ENCODE measurements around the gene CDKN2AIPNL. TPM values are rescaled to one million over a fixed set of nuclear protein-coding genes. Genes with fewer than 3 reads are reported as not detected.

CDKN2AIPNL gene
- total and polyA plus RNA-seq, 2 of the 8 experiments (the other 6 are each of a cell fraction or from before 2014, with no cell fraction given): 40.0 to 56.3 TPM

DNA sequence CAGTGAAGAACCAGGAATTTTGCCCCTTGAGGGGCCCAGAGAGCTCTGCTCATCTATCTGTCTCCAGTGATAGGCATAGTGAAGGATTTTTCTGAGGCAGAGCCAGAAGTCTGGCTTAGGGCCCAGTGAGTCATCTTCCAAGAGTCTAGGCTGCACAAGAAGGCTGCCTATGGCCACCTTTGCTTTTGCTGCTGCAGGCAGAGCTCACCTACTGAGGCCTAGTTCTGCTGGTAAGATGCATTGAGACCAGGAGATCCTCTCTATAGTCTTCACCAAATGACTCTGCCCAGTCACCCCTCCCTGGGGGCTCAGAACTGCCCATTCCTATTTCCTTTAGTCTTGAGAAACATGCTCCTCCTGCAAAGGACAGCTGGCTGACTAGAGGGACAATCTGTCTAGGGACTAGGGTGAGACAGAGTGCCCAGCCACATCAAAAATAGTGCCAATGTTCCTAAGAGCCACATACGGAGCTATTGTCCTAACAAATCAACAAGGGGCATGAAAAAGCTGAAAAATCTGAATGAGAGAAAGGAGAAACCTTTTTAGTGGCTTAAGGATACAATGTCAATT lies 40.3 kb upstream of the CDKN2AIPNL start (continued):
- TF ChIP-seq RAD21 (IDR thresholded peaks at IDR 0.05 in 1 of 2, conservative IDR thresholded peaks at IDR 0.05 in 1 of 2; ENCODE audit: low read depth in 2 of 2, low read length in 2 of 2) (no peak), SIX5 (IDR thresholded peaks at IDR 0.05; ENCODE audit: low read depth, low read length) (no peak), TEAD4 (IDR thresholded peaks at IDR 0.05; ENCODE audit: low read depth, low read length) (no peak)
